NB4 (cell line): ENCODE results near the gene HYCC2.

Source experiments
- CTCF ChIP-seq: IDR thresholded peaks from one replicate; pipeline ENCODE4 v1.5.1; 2012; ENCODE audit warnings: low read depth, low read length
- MAX ChIP-seq: IDR thresholded peaks from 2 replicates; pipeline ENCODE4 v1.6.1; 2011; ENCODE audit warnings: low read depth, low read length

- TF ChIP-seq CTCF (no peak), MAX (no peak)
Observed at GRCh38 chr2:201093573-201093972, 22.1 kb upstream of the HYCC2 start.
